ENCODE results near the gene PHLDA3. TPM values are rescaled to one million over a fixed set of nuclear protein-coding genes. Genes with fewer than 3 reads are reported as not detected.

PHLDA3 gene
- total RNA-seq, 1 donor from 2014 or later: 150 TPM

- H3K4me3 Mint-ChIP-seq (ENCODE audit: unreplicated experiment): no peak overlapping the region
- Histone ChIP-seq H3K36me3 (ENCODE audit: insufficient read depth, low read length) (no peaks in the 10 kb centered on the region), H3K27me3 (ENCODE audit: insufficient read depth, low read length) (no peaks in the 10 kb centered on the region), H4K20me1 (ENCODE audit: insufficient read depth, low read length) (no peaks in the 10 kb centered on the region), H3K4me3 (ENCODE audit: insufficient read depth, low read depth, low read length) (no peak overlapping the region), H3K9me3 (ENCODE audit: insufficient read depth, low read depth, low read length) (no peaks in the 10 kb centered on the region), H2AFZ (ENCODE audit: low read depth, low read length) (no peak overlapping the region), H3K27ac (ENCODE audit: low read depth, low read length) (no peak overlapping the region), H3K4me1 (ENCODE audit: insufficient read depth, low read length) (peaks cover 18% of the 10 kb centered on the region), H3K9ac (ENCODE audit: low read length) (no peak overlapping the region), H3K79me2 (ENCODE audit: insufficient read depth, low read length) (no peaks in the 10 kb centered on the region), H3K4me2 (ENCODE audit: low read length) (no peak overlapping the region)
- no peak overlapping the region for H3K27ac Mint-ChIP-seq (ENCODE audit: unreplicated experiment)
- H3K36me3 Mint-ChIP-seq (ENCODE audit: low read depth, unreplicated experiment): no peaks in the 10 kb centered on the region
- FAIRE-seq: no peak
- TF ChIP-seq CTCF (IDR thresholded peaks at IDR 0.05; ENCODE audit: insufficient read depth, low read depth, low read length): no peak
- no peak for TF ChIP-seq EZH2 (IDR thresholded peaks at IDR 0.05; ENCODE audit: insufficient read depth, low read length)
- no peaks in the 10 kb centered on the region for H3K27me3 Mint-ChIP-seq (ENCODE audit: low read depth, unreplicated experiment)
- peaks cover 22% of the 10 kb centered on the region for H3K4me1 Mint-ChIP-seq (ENCODE audit: low read depth, unreplicated experiment)
- H3K9me3 Mint-ChIP-seq (ENCODE audit: unreplicated experiment): no peaks in the 10 kb centered on the region
- no peak for DNase-seq (ENCODE audit: low read depth)
Observed at GRCh38 chr1:201443747-201444146, 25.2 kb downstream of the PHLDA3 start.

- no peak overlapping the region for H3K27ac ChIP-seq (ENCODE audit: low read depth, low read length)
- no peak overlapping the region for H3K4me3 Mint-ChIP-seq (ENCODE audit: unreplicated experiment)
- DNase-seq (ENCODE audit: low read depth) (no peak), FAIRE-seq (no peak)
- no peaks in the 10 kb centered on the region for H3K36me3 Mint-ChIP-seq (ENCODE audit: low read depth, unreplicated experiment)
- peaks cover 4% of the 10 kb centered on the region for H3K4me1 ChIP-seq (ENCODE audit: insufficient read depth, low read length)
- no peaks in the 10 kb centered on the region for H3K27me3 Mint-ChIP-seq (ENCODE audit: low read depth, unreplicated experiment)
- no peak overlapping the region for H3K27ac Mint-ChIP-seq (ENCODE audit: unreplicated experiment)
- no peaks in the 10 kb centered on the region for H3K9me3 ChIP-seq (ENCODE audit: insufficient read depth, low read depth, low read length)
- H3K4me1 Mint-ChIP-seq (ENCODE audit: low read depth, unreplicated experiment): peaks cover 10% of the 10 kb centered on the region
- H3K4me3 ChIP-seq (ENCODE audit: insufficient read depth, low read depth, low read length): no peak overlapping the region
- no peak overlapping the region for H2AFZ ChIP-seq (ENCODE audit: low read depth, low read length)
- no peaks in the 10 kb centered on the region for H4K20me1 ChIP-seq (ENCODE audit: insufficient read depth, low read length)
- H3K4me2 ChIP-seq (ENCODE audit: low read length): no peak overlapping the region
- no peaks in the 10 kb centered on the region for H3K27me3 ChIP-seq (ENCODE audit: insufficient read depth, low read length)
- no peak for TF ChIP-seq EZH2 (IDR thresholded peaks at IDR 0.05; ENCODE audit: insufficient read depth, low read length)
- TF ChIP-seq CTCF (IDR thresholded peaks at IDR 0.05; ENCODE audit: insufficient read depth, low read depth, low read length): no peak
- no peaks in the 10 kb centered on the region for H3K79me2 ChIP-seq (ENCODE audit: insufficient read depth, low read length)
- no peaks in the 10 kb centered on the region for H3K36me3 ChIP-seq (ENCODE audit: insufficient read depth, low read length)
- no peaks in the 10 kb centered on the region for H3K9me3 Mint-ChIP-seq (ENCODE audit: unreplicated experiment)
- H3K9ac ChIP-seq (ENCODE audit: low read length): no peak overlapping the region
Observed at GRCh38 chr1:201436969-201437368, 32.0 kb downstream of the PHLDA3 start.

- no peak for TF ChIP-seq CTCF (IDR thresholded peaks at IDR 0.05; ENCODE audit: insufficient read depth, low read depth, low read length)
- TF ChIP-seq EZH2 (IDR thresholded peaks at IDR 0.05; ENCODE audit: insufficient read depth, low read length): no peak
- no peak overlapping the region for H3K4me3 Mint-ChIP-seq (ENCODE audit: unreplicated experiment)
- Histone ChIP-seq H3K27me3 (ENCODE audit: insufficient read depth, low read length) (no peaks in the 10 kb centered on the region), H4K20me1 (ENCODE audit: insufficient read depth, low read length) (no peaks in the 10 kb centered on the region), H3K9me3 (ENCODE audit: insufficient read depth, low read depth, low read length) (no peaks in the 10 kb centered on the region), H3K27ac (ENCODE audit: low read depth, low read length) (no peak overlapping the region), H2AFZ (ENCODE audit: low read depth, low read length) (no peak overlapping the region), H3K4me3 (ENCODE audit: insufficient read depth, low read depth, low read length) (no peak overlapping the region), H3K4me1 (ENCODE audit: insufficient read depth, low read length) (peaks cover 4% of the 10 kb centered on the region), H3K79me2 (ENCODE audit: insufficient read depth, low read length) (no peaks in the 10 kb centered on the region), H3K36me3 (ENCODE audit: insufficient read depth, low read length) (no peaks in the 10 kb centered on the region), H3K4me2 (ENCODE audit: low read length) (peak overlapping the region; percentile 79), H3K9ac (ENCODE audit: low read length) (no peak overlapping the region)
- H3K27me3 Mint-ChIP-seq (ENCODE audit: low read depth, unreplicated experiment): no peaks in the 10 kb centered on the region
- H3K27ac Mint-ChIP-seq (ENCODE audit: unreplicated experiment): peak overlapping the region; percentile 4
- H3K36me3 Mint-ChIP-seq (ENCODE audit: low read depth, unreplicated experiment): no peaks in the 10 kb centered on the region
- DNase-seq (ENCODE audit: low read depth) (no peak), FAIRE-seq (no peak)
- H3K9me3 Mint-ChIP-seq (ENCODE audit: unreplicated experiment): no peaks in the 10 kb centered on the region
- peaks cover 10% of the 10 kb centered on the region for H3K4me1 Mint-ChIP-seq (ENCODE audit: low read depth, unreplicated experiment)
Observed at GRCh38 chr1:201436393-201436792, 32.6 kb downstream of the PHLDA3 start.

All from astrocyte (in vitro differentiated cells and primary cell).